Skeletal muscle tissue (tissue), 4 donors: ENCODE measurements around the gene RPS14. TPM values are rescaled to one million over a fixed set of nuclear protein-coding genes. Genes with fewer than 3 reads are reported as not detected.
"Not testable (repeated sequence)": the region's sequence is repeated elsewhere in the genome, so short reads cannot be mapped to it uniquely, and the experiment has no call there.

Experiments
- H3K27ac ChIP-seq: one replicate; pipeline ENCODE4 v1.7.0; 2013; ENCODE audit warnings: mild to moderate bottlenecking, low read depth, low read length, inconsistent platforms
- H3K27me3 ChIP-seq, 3 donors: one replicate each; pipeline ENCODE4 v1.7.0; 2013; ENCODE audit warnings: low read length in 3 of 3; ENCODE audit not compliant: control insufficient read depth in 3 of 3, insufficient read depth in 3 of 3
- H3K36me3 ChIP-seq, 3 donors: one replicate each; pipeline ENCODE4 v1.7.0; 2013; ENCODE audit warnings: low read length in 3 of 3; ENCODE audit not compliant: control insufficient read depth in 3 of 3, insufficient read depth in 3 of 3
- H3K4me1 ChIP-seq, 3 donors: one replicate each; pipeline ENCODE4 v1.7.0; 2013; ENCODE audit warnings: low read length in 3 of 3, mild to moderate bottlenecking in 3 of 3; ENCODE audit not compliant: control insufficient read depth in 3 of 3, insufficient read depth in 3 of 3
- H3K4me3 ChIP-seq, 3 donors: one replicate each; pipeline ENCODE4 v1.7.0; 2013; ENCODE audit warnings: low read length in 3 of 3
- H3K9ac ChIP-seq, 3 donors: one replicate each; pipeline ENCODE4 v1.7.0; 2013; ENCODE audit warnings: low read length in 3 of 3, mild to moderate bottlenecking in 3 of 3, moderate library complexity in 2 of 3, low read depth in 1 of 3
- H3K9me3 ChIP-seq, 3 donors: one replicate each; pipeline ENCODE4 v1.7.0; 2013; ENCODE audit warnings: low read length in 3 of 3; ENCODE audit not compliant: control insufficient read depth in 3 of 3
- total RNA-seq: library from RNA; depleted of rRNA; stranded (reverse); fragments of >200 nt; gene quantifications from one replicate; pipeline ENCODE4 v1.2.3, GENCODE V29; 2014
- donor health status: Osteomylitis.

RPS14 gene
- total RNA-seq, 1 donor from 2014 or later: 6,829 TPM

GRCh38 chr5:150438873-150439546, 10.5 kb downstream of the RPS14 start:
- Histone ChIP-seq H3K36me3 (peaks cover 8 to 9% (median 9%) of the 10 kb centered on the region in 3 donors), H3K4me3 (no peak overlapping the region), H3K9ac (no peak overlapping the region), H3K9me3 (no peaks in the 10 kb centered on the region), H3K4me1 (peaks cover 11 to 23% (median 16%) of the 10 kb centered on the region in 3 donors), H3K27me3 (no peaks in the 10 kb centered on the region), H3K27ac (no peak overlapping the region)

- H3K9me3 ChIP-seq: no peaks in the 10 kb centered on the region
- peaks cover 0 to 8% (median 2%) of the 10 kb centered on the region in 3 donors for H3K4me1 ChIP-seq
- no peaks in the 10 kb centered on the region for H3K36me3 ChIP-seq
- H3K27ac ChIP-seq: no peak overlapping the region
- no peaks in the 10 kb centered on the region for H3K27me3 ChIP-seq
- peak overlapping the region in 2 of 3 donors; percentile 4 to 7 for H3K4me3 ChIP-seq
- H3K9ac ChIP-seq: no peak overlapping the region
Measured at GRCh38 chr5:150436141-150436680, 13.3 kb downstream of the RPS14 start.

DNA sequence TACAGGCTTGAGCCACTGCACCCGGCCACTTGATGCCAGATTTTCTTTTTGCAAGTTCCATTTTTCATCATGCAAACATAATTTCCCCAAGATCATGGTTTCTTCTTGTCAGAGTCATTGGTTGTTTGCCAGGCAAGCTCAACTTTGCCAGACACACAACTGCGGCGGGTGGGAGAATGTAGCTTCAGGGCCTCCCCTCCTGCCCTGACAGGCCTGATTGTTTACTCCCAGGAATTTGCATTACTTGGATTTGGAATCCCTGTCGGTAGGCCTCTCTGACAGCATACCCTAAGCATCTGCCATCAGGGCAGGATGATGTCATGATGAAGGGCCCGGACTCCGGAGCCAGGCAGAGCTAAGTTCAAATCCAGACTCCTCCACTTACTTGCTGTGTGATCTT, 15.1 kb downstream of the RPS14 start:
- Histone ChIP-seq H3K27me3 (no peaks in the 10 kb centered on the region), H3K4me1 (peaks cover 0 to 5% (median 2%) of the 10 kb centered on the region in 3 donors), H3K9ac (no peak overlapping the region), H3K27ac (no peak overlapping the region), H3K9me3 (no peaks in the 10 kb centered on the region), H3K4me3 (no peak overlapping the region), H3K36me3 (no peaks in the 10 kb centered on the region)

DNA sequence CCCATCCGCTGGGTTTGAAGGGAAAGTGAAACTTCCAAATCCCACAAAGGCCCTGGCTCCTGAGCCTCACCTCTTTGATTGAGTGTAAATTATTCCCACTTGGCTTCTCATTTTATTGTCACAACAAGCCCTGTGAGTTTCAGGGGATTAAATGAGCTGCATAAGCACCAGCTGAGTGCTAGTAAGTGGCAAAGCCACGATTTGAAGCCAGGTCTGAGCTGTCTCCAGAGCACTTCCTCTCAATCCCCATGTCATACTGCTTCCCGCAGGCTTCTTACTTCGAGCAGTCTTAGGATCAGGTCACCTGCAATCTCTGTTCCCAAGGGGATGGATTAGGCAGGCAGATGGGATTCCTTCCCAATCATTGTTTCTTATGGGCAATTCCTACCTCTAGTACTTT, 18.0 kb downstream of the RPS14 start:
- no peaks in the 10 kb centered on the region for H3K36me3 ChIP-seq
- H3K27ac ChIP-seq: no peak overlapping the region
- no peaks in the 10 kb centered on the region for H3K27me3 ChIP-seq
- no peak overlapping the region for H3K9ac ChIP-seq
- no peaks in the 10 kb centered on the region for H3K9me3 ChIP-seq
- H3K4me1 ChIP-seq: peaks cover 6 to 10% (median 10%) of the 10 kb centered on the region in 3 donors
- H3K4me3 ChIP-seq: no peak overlapping the region

- Histone ChIP-seq H3K4me3 (no peak overlapping the region), H3K4me1 (peaks cover 6 to 8% (median 7%) of the 10 kb centered on the region in 3 donors), H3K27me3 (no peaks in the 10 kb centered on the region), H3K27ac (no peak overlapping the region), H3K9ac (no peak overlapping the region), H3K36me3 (no peaks in the 10 kb centered on the region), H3K9me3 (no peaks in the 10 kb centered on the region)
Measured at GRCh38 chr5:150431048-150431447, 18.5 kb downstream of the RPS14 start.

DNA sequence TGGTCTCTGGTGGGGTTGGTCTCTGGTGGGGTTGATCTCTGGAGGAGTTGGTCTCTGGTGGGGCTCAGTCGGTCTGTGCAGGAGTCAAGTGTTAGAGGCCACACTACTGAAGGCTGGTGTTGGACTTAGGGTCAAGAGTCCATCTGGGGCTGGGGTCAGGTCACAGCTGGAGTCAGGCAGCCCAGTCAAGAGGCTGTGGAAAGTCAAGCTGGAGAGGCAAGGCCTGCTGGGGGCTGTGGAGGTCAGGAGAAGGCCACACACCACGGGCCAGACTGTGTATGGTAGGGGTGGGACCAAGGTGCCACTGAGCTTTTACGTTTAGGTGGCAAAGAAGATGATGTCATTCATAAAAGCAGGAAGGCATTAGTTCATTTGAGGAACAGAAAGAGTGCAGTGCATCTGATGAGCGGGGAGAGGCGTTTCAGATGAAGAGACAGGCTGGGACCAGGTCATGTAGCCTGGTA, 20.1 kb downstream of the RPS14 start:
- no peaks in the 10 kb centered on the region for H3K9me3 ChIP-seq
- H3K4me1 ChIP-seq: peaks cover 5 to 8% (median 6%) of the 10 kb centered on the region in 3 donors
- no peaks in the 10 kb centered on the region for H3K36me3 ChIP-seq
- H3K27me3 ChIP-seq: no peaks in the 10 kb centered on the region
- H3K4me3 ChIP-seq: no peak overlapping the region
- no peak overlapping the region for H3K9ac ChIP-seq
- no peak overlapping the region for H3K27ac ChIP-seq

GRCh38 chr5:150428978-150429377, 20.6 kb downstream of the RPS14 start:
- H3K9me3 ChIP-seq: no peaks in the 10 kb centered on the region
- no peaks in the 10 kb centered on the region for H3K27me3 ChIP-seq
- no peaks in the 10 kb centered on the region for H3K36me3 ChIP-seq
- no peak overlapping the region for H3K9ac ChIP-seq
- H3K4me3 ChIP-seq: no peak overlapping the region
- H3K4me1 ChIP-seq: peaks cover 5 to 8% (median 6%) of the 10 kb centered on the region in 3 donors
- H3K27ac ChIP-seq: peak overlapping the region; percentile 61

DNA sequence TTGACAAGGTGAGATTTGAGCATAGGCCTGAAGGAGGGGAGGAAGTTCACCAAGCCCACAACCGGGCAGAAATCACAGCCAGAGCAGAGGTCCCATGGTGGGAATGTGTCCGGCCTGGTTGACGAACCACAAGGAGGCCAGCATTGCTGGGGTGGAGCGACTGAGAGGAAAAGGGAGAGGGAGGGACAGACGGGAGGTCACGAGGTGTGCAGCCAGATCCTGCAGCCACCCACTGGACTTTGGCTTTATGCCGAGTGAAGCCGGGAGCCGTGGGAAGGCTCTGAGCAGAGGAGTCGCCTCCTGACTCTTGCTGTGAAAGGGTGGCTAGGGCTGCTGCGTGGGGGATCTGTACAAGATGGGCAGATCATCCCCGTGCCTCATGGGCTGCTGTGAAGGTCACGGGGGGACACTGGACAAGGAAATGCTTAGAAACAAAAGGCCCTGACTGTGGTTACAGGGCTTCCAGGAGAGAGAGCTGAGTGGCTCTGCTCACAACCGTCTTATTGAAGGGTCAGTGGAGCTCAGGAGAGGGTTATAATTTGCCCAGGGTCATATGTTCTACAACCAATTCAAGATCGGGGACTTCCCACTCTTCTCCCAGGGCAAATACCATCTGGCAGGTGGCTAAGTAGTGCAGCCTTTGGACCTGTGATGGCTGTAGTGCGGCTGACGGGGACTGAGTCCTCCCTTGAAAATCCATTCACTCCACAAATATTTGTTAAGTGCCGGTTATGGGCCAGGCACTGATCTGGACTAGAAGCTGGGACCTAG, 21.2 kb downstream of the RPS14 start:
- Histone ChIP-seq H3K9ac (peak overlapping the region in 1 of 3 donors; percentile 25), H3K27me3 (no peaks in the 10 kb centered on the region), H3K27ac (peak overlapping the region; percentile 61), H3K9me3 (no peaks in the 10 kb centered on the region), H3K4me3 (no peak overlapping the region), H3K4me1 (peaks cover 5 to 8% (median 6%) of the 10 kb centered on the region in 3 donors), H3K36me3 (no peaks in the 10 kb centered on the region)

DNA sequence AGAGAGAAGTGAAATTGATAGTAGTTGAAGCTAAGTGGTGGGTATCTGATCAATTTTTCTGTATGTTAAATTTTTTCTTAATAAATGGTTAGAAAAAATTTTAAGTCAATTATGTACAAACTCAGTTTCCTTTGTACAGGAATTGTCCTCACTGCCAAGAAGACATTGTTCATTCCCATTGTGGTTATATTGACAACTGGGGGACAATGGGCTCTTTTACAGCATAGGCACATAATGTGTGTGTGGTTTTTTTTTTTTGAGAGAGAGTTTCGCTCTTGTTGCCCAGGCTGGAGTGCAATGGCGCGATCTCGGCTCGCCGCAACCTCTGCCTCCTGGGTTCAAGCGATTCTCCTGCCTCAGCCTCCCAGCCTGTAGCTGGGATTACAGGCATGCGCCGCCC, 23.4 kb downstream of the RPS14 start:
- H3K36me3 ChIP-seq, H3K4me1 ChIP-seq, H3K9me3 ChIP-seq, H3K9ac ChIP-seq, H3K27me3 ChIP-seq, H3K27ac ChIP-seq, H3K4me3 ChIP-seq: not testable (repeated sequence)

DNA sequence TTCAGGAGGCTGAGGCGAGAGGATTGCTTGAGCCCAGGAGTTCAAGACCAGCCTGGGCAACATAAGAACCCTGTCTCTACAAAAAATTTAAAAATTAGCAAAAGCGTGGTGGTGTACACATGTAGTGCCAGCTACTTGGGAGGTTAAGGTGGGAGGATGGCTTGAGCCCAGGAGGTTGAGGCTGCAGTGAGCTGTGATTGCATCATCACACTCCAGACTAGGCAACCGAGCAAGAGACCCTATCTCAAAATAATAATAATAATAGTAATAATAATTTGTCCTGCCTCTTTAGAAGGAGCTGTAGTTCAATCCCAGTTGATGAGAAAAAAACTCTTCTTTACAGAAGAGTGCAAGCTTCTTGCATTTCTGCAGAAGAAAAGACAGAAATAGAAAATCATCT, 26.8 kb downstream of the RPS14 start:
- Histone ChIP-seq H3K4me1 (peaks cover 0 to under 1% (median under 1%) of the 10 kb centered on the region in 3 donors), H3K4me3 (no peak overlapping the region), H3K9ac (no peak overlapping the region), H3K27me3 (no peaks in the 10 kb centered on the region), H3K27ac (no peak overlapping the region), H3K9me3 (no peaks in the 10 kb centered on the region), H3K36me3 (no peaks in the 10 kb centered on the region)
